ENCODE results near the gene HIVEP1. TPM values are rescaled to one million over a fixed set of nuclear protein-coding genes. Genes with fewer than 3 reads are reported as not detected.

HIVEP1 gene
- total RNA-seq, 1 donor from 2014 or later: 21.5 TPM

GRCh38 chr6:12069891-12070529, 57.9 kb downstream of the HIVEP1 start:
- Mint-ChIP-seq H3K4me3 (no peak overlapping the region), H3K9me3 (no peaks in the 10 kb centered on the region), H3K27ac (ENCODE audit: unreplicated experiment) (no peak overlapping the region), H3K36me3 (ENCODE audit: low read depth) (no peaks in the 10 kb centered on the region), H3K4me1 (peaks cover 17% of the 10 kb centered on the region), H3K27me3 (ENCODE audit: low read depth) (no peaks in the 10 kb centered on the region)
- no peak for TF ChIP-seq CTCF (conservative IDR thresholded peaks at IDR 0.05)
- no peak for DNase-seq (ENCODE audit: low read depth, low spot score)

DNA sequence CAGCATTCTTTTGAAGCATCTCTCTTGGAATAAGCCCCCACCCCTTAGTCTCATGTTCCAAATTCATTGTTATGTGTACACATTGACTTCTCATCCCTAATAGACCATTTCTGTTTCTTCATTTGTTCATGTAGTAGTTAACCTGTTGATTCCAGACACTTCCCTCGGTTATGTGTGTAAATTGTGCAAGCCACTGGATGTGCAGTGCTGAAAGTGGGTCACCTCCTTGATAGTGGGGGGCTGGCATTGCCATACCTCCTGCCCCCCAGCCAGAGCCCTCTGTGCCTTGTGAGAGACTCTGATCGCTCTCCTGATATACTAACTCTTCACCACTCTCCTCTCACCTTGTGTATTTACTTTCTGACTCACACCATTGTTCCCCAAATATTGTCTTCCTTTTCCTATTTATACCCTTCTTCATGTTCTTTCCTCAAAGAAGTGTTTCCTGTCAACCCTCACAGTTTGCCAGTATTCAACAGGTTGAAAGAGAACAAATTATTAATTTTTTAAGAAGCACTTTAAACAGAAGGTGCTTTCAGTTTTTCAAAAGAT, 59.0 kb downstream of the HIVEP1 start:
- Mint-ChIP-seq H3K27ac (ENCODE audit: unreplicated experiment) (peak overlapping the region; percentile 37), H3K36me3 (ENCODE audit: low read depth) (no peaks in the 10 kb centered on the region), H3K4me3 (no peak overlapping the region), H3K27me3 (ENCODE audit: low read depth) (no peaks in the 10 kb centered on the region), H3K4me1 (peaks cover 15% of the 10 kb centered on the region), H3K9me3 (no peaks in the 10 kb centered on the region)
- no peak for TF ChIP-seq CTCF (conservative IDR thresholded peaks at IDR 0.05)
- no peak for DNase-seq (ENCODE audit: low read depth, low spot score)

- H3K27ac Mint-ChIP-seq (ENCODE audit: unreplicated experiment): no peak overlapping the region
- no peak for DNase-seq (ENCODE audit: low read depth, low spot score)
- no peaks in the 10 kb centered on the region for H3K27me3 Mint-ChIP-seq (ENCODE audit: low read depth)
- TF ChIP-seq CTCF (conservative IDR thresholded peaks at IDR 0.05): peak; percentile 56
- no peaks in the 10 kb centered on the region for H3K36me3 Mint-ChIP-seq (ENCODE audit: low read depth)
- H3K4me3 Mint-ChIP-seq: no peak overlapping the region
- no peaks in the 10 kb centered on the region for H3K9me3 Mint-ChIP-seq
- H3K4me1 Mint-ChIP-seq: peaks cover 8% of the 10 kb centered on the region
Observed at GRCh38 chr6:12075067-12075563, 63.0 kb downstream of the HIVEP1 start.

DNA sequence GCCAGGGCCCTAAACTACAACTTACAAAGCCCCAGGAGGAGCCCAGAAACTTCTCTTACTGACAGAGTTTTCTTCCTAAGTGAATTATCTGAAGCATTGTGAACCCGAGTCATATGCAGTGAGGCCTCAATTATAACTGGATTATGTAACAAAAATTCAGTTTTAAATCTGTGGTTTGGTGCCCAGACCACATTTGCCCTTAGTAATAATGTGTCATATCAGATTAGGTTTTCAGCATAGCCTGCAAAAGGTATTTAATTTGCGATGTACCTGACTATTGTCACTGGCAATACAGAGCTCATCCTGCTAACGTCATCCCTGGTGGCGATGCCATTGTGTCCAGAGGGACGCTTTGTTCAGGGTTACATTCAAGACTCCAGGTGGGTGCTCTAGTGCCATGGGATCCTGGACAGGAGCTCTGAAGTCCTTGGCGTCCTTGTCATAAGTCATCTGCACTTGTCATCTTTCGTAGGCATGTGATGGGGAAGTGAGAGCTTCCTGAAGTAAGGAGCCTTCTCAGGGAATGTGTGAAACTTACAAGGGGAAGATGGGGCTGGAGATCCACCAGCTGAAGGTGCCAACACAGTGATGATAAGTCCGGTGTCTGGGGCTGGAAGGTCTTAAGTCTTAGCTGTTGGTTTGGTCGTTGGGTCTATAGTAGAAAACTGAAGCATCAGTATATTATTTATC, 65.1 kb downstream of the HIVEP1 start:
- H3K27me3 Mint-ChIP-seq (ENCODE audit: low read depth): no peaks in the 10 kb centered on the region
- no peak for TF ChIP-seq CTCF (conservative IDR thresholded peaks at IDR 0.05)
- no peaks in the 10 kb centered on the region for H3K36me3 Mint-ChIP-seq (ENCODE audit: low read depth)
- peaks cover 15% of the 10 kb centered on the region for H3K4me1 Mint-ChIP-seq
- H3K9me3 Mint-ChIP-seq: no peaks in the 10 kb centered on the region
- H3K27ac Mint-ChIP-seq (ENCODE audit: unreplicated experiment): no peak overlapping the region
- no peak overlapping the region for H3K4me3 Mint-ChIP-seq
- DNase-seq (ENCODE audit: low read depth, low spot score): no peak

- H3K4me3 Mint-ChIP-seq: no peak overlapping the region
- no peaks in the 10 kb centered on the region for H3K27me3 Mint-ChIP-seq (ENCODE audit: low read depth)
- H3K36me3 Mint-ChIP-seq (ENCODE audit: low read depth): no peaks in the 10 kb centered on the region
- H3K4me1 Mint-ChIP-seq: peaks cover 15% of the 10 kb centered on the region
- TF ChIP-seq CTCF (conservative IDR thresholded peaks at IDR 0.05): no peak
- no peaks in the 10 kb centered on the region for H3K9me3 Mint-ChIP-seq
- DNase-seq (ENCODE audit: low read depth, low spot score): no peak
- H3K27ac Mint-ChIP-seq (ENCODE audit: unreplicated experiment): no peak overlapping the region
Observed at GRCh38 chr6:12078014-12078413, 65.9 kb downstream of the HIVEP1 start.

Data from neural crest cell (in vitro differentiated cells).